ENCODE results near the gene HAP1. TPM values are rescaled to one million over a fixed set of nuclear protein-coding genes. Genes with fewer than 3 reads are reported as not detected.

HAP1 gene
- total and polyA plus RNA-seq, 7 donors, result under 0.01 to 4.3 (median 0.71) TPM

- H3K4me3 ChIP-seq, result no peak overlapping the region
- TF ChIP-seq POLR2AphosphoS5 (IDR thresholded peaks at IDR 0.05) (no peak), POLR2A (IDR thresholded peaks at IDR 0.05) (no peak), CTCF (IDR thresholded peaks at IDR 0.05) (no peak), EP300 (IDR thresholded peaks at IDR 0.05) (no peak)
Observed at GRCh38 chr17:41682631-41683030, 51.8 kb downstream of the HAP1 start.

GRCh38 chr17:41681776-41682175 lies 52.7 kb downstream of the HAP1 start:
- intact Hi-C loops (cut with DNase I), result no loop called here
- no peak for DNase-seq
- WGBS, 2 donors, result 85 to 87% methylated on average over 3 of the region's 3 CpGs
- H3K27me3 ChIP-seq, result peaks cover 0 to 7% (median 0%) of the 10 kb centered on the region in 3 donors
- TF ChIP-seq POLR2A (IDR thresholded peaks at IDR 0.05) (no peak), CTCF (IDR thresholded peaks at IDR 0.05) (no peak), POLR2AphosphoS5 (IDR thresholded peaks at IDR 0.05) (no peak), EP300 (IDR thresholded peaks at IDR 0.05) (no peak)
- no peak overlapping the region for H3K27ac ChIP-seq
- H3K4me1 ChIP-seq, result no peaks in the 10 kb centered on the region
- no peak overlapping the region for H3K4me3 ChIP-seq
- no peaks in the 10 kb centered on the region for H3K36me3 ChIP-seq
- no peaks in the 10 kb centered on the region for H3K9me3 ChIP-seq

More at GRCh38 chr17:41682631-41683030, 51.8 kb downstream of the HAP1 start:
- H3K27me3 ChIP-seq, result no peaks in the 10 kb centered on the region
- DNase-seq, result peak; percentile 39
- H3K4me1 ChIP-seq, result peaks cover 0 to 1% (median 0%) of the 10 kb centered on the region in 4 donors
- WGBS, 2 donors, result 77 to 88% methylated on average over 5 of the region's 5 CpGs
- intact Hi-C loops (cut with DNase I), result no loop called here
- H3K9me3 ChIP-seq, result no peaks in the 10 kb centered on the region
- H3K36me3 ChIP-seq, result no peaks in the 10 kb centered on the region
- no peak overlapping the region for H3K27ac ChIP-seq

DNA sequence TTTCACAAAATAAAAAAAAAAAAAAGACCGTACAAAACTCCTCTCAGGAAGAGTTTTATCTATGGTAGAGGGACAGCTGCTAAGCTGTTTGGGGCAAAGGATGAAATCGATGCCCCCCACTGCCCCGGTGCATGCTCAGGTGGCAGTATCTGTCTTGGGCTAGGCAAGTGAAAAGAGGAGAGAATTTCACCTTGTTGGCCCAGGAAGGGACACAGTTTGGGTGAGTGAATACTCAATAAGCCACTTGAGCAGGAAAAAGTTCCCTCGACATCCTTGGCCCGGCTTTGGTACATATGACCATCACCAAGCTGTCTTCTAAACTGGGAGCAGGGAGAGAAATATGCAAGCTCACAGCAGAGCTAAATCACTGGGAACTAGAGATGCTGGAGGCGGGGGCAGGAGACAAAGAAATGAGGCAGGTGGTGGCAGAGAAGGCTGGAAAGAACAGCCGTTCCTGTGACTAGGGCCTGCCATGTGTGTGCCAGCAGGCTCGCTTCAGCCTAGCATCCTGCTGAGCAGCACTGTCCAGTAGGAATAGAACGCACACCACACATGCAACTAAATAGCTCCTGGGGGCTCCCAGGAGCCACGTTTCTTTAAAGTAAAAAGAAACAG lies 53.9 kb downstream of the HAP1 start:
- DNase-seq, result no peak
- H3K4me1 ChIP-seq, result no peaks in the 10 kb centered on the region
- intact Hi-C loops (cut with DNase I), result no loop called here
- no peak overlapping the region for H3K27ac ChIP-seq
- no peaks in the 10 kb centered on the region for H3K36me3 ChIP-seq
- H3K4me3 ChIP-seq, result no peak overlapping the region
- H3K9me3 ChIP-seq, result no peaks in the 10 kb centered on the region
- TF ChIP-seq POLR2A (IDR thresholded peaks at IDR 0.05) (no peak), CTCF (IDR thresholded peaks at IDR 0.05) (no peak), POLR2AphosphoS5 (IDR thresholded peaks at IDR 0.05) (no peak), EP300 (IDR thresholded peaks at IDR 0.05) (no peak)
- H3K27me3 ChIP-seq, result peaks cover 0 to 8% (median 0%) of the 10 kb centered on the region in 3 donors
- WGBS, 2 donors, result 90 to 92% methylated on average over 10 of the region's 10 CpGs

GRCh38 chr17:41679740-41680425 lies 54.6 kb downstream of the HAP1 start:
- H3K4me3 ChIP-seq, result no peak overlapping the region
- H3K4me1 ChIP-seq, result no peaks in the 10 kb centered on the region
- H3K27ac ChIP-seq, result peak overlapping the region in 1 of 4 donors; percentile 69
- H3K9me3 ChIP-seq, result no peaks in the 10 kb centered on the region
- DNase-seq, result no peak
- 85 to 86% methylated on average over 5 of the region's 5 CpGs for WGBS, 2 donors
- TF ChIP-seq POLR2A (IDR thresholded peaks at IDR 0.05), result no peak
- TF ChIP-seq POLR2AphosphoS5 (IDR thresholded peaks at IDR 0.05), result no peak
- no peak for TF ChIP-seq CTCF (IDR thresholded peaks at IDR 0.05)
- no peak for TF ChIP-seq EP300 (IDR thresholded peaks at IDR 0.05)
- no peaks in the 10 kb centered on the region for H3K36me3 ChIP-seq
- peaks cover 0 to 8% (median 0%) of the 10 kb centered on the region in 3 donors for H3K27me3 ChIP-seq
- intact Hi-C loops (cut with DNase I), result no loop called here

Measured in sigmoid colon (tissue), 7 donors.